DND-41 (cell line): ENCODE results near the gene CNOT10.

Experiments used
- CTCF ChIP-seq: IDR thresholded peaks from 2 replicates; pipeline ENCODE4 v1.5.1; 2012; ENCODE audit warnings: borderline replicate concordance, low read length, moderate library complexity, mild to moderate bottlenecking; ENCODE audit not compliant: poor library complexity, severe bottlenecking; ENCODE audit errors: extremely low read depth
- EZH2 ChIP-seq: IDR thresholded peaks from 3 replicates; pipeline ENCODE4 v1.6.1; 2012; ENCODE audit warnings: borderline replicate concordance, low read depth, mild to moderate bottlenecking, moderate library complexity, low read length, inconsistent platforms; ENCODE audit not compliant: severe bottlenecking

GRCh38 chr3:32818229-32818969 is 133.4 kb downstream of the CNOT10 start:
- TF ChIP-seq CTCF (no peak), EZH2 (no peak)
